Measurements from ENCODE around the gene RIMS1.
A peak's percentile ranks its signal among the peaks of the same experiment; 100 is the strongest.

Gene RIMS1

GRCh38 chr6:72031471-72031870 is 145.1 kb downstream of the RIMS1 start:
- TF ChIP-seq, protein P1, sequence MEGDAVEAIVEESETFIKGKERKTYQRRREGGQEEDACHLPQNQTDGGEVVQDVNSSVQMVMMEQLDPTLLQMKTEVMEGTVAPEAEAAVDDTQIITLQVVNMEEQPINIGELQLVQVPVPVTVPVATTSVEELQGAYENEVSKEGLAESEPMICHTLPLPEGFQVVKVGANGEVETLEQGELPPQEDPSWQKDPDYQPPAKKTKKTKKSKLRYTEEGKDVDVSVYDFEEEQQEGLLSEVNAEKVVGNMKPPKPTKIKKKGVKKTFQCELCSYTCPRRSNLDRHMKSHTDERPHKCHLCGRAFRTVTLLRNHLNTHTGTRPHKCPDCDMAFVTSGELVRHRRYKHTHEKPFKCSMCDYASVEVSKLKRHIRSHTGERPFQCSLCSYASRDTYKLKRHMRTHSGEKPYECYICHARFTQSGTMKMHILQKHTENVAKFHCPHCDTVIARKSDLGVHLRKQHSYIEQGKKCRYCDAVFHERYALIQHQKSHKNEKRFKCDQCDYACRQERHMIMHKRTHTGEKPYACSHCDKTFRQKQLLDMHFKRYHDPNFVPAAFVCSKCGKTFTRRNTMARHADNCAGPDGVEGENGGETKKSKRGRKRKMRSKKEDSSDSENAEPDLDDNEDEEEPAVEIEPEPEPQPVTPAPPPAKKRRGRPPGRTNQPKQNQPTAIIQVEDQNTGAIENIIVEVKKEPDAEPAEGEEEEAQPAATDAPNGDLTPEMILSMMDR (IDR thresholded peaks at IDR 0.05): no peak
- no peak for TF ChIP-seq ZFX (IDR thresholded peaks at IDR 0.05; ENCODE audit: borderline replicate concordance)
- no peak overlapping the region for H3K27ac ChIP-seq

- TF ChIP-seq ZFX (IDR thresholded peaks at IDR 0.05; ENCODE audit: borderline replicate concordance): no peak
- TF ChIP-seq, protein P1 (IDR thresholded peaks at IDR 0.05): no peak
- no peak overlapping the region for H3K27ac ChIP-seq
These were observed 145.7 kb downstream of the RIMS1 start for GRCh38 chr6:72032086-72032485.

DNA sequence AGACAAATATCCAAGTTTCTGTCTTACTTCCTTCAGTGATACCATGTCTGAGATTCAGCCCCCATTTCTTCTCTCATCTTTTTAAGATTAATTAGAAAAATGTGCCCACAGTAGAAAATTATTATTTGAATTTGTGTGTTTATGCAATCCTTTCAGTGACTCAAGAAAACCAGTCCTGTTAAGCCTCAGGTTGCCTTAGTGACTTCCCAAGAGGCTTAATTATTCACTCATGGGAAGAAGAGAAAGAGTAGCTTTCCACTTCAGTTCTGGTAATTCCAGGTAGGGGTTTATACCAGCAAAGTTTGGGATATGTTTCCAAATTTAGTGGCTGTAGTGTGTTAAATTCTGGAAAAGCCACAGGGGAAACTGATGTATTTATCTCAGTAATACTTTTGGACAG is 149.1 kb downstream of the RIMS1 start:
- no peak overlapping the region for H3K27ac ChIP-seq
- TF ChIP-seq, protein P1 (IDR thresholded peaks at IDR 0.05): no peak
- no peak for TF ChIP-seq ZFX (IDR thresholded peaks at IDR 0.05; ENCODE audit: borderline replicate concordance)

DNA sequence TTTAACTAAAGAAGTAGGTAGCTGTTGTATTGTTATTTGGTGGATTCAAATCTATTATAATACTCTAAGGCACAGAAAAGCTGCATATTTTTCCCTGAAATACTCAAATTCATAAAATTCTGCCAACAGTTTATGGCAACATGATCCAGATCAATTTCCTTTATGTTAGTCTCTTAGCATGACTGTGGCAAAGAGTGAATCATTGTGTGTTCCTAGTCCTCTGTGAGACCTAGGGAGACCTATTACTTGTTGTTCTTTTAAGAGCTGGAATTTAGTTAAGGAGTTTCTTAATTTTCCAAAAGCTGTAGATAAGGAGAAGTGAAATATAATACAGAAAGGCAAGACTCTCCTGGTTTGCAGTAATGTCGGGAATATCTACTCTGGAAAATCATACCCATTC is 149.6 kb downstream of the RIMS1 start:
- TF ChIP-seq, protein P1 (IDR thresholded peaks at IDR 0.05): no peak
- no peak for TF ChIP-seq ZFX (IDR thresholded peaks at IDR 0.05; ENCODE audit: borderline replicate concordance)
- H3K27ac ChIP-seq: no peak overlapping the region

- TF ChIP-seq, protein P1 (IDR thresholded peaks at IDR 0.05): no peak
- no peak for TF ChIP-seq ZFX (IDR thresholded peaks at IDR 0.05; ENCODE audit: borderline replicate concordance)
- no peak overlapping the region for H3K27ac ChIP-seq
These were observed 150.7 kb downstream of the RIMS1 start for GRCh38 chr6:72037006-72037405.

GRCh38 chr6:72040111-72040510 is 153.8 kb downstream of the RIMS1 start:
- no peak for TF ChIP-seq ZFX (IDR thresholded peaks at IDR 0.05; ENCODE audit: borderline replicate concordance)
- TF ChIP-seq, protein P1 (IDR thresholded peaks at IDR 0.05): no peak
- no peak overlapping the region for H3K27ac ChIP-seq

GRCh38 chr6:72042088-72042487 is 155.7 kb downstream of the RIMS1 start:
- TF ChIP-seq, protein P1 (IDR thresholded peaks at IDR 0.05): peak; percentile 44
- no peak for TF ChIP-seq ZFX (IDR thresholded peaks at IDR 0.05; ENCODE audit: borderline replicate concordance)

More at GRCh38 chr6:72042088-72042487, 155.7 kb downstream of the RIMS1 start:
- H3K27ac ChIP-seq: no peak overlapping the region
